Measurements from ENCODE around the gene SSTR3.

Gene SSTR3

GRCh38 chr22:37184816-37185541 is 27.3 kb downstream of the SSTR3 start:
- Histone ChIP-seq H3K56ac (ENCODE audit: low read length) (no peak overlapping the region), H3K79me1 (ENCODE audit: low read length) (no peaks in the 10 kb centered on the region), H4K5ac (ENCODE audit: low read length) (no peak overlapping the region), H3K4me2 (ENCODE audit: low read length) (no peak overlapping the region), H3K9ac (ENCODE audit: low read length) (no peak overlapping the region), H3K79me2 (ENCODE audit: control insufficient read depth, insufficient read depth, low read length) (no peaks in the 10 kb centered on the region), H4K8ac (ENCODE audit: low read depth, low read length) (no peak overlapping the region), H2BK15ac (replicated peaks; ENCODE audit: low read depth) (no peak overlapping the region), H3K23ac (ENCODE audit: low read length) (no peak overlapping the region), H3K4ac (ENCODE audit: low read depth, low read length) (no peak overlapping the region), H3K27me3 (ENCODE audit: insufficient read depth, low read length, poor library complexity) (no peaks in the 10 kb centered on the region), H3K18ac (ENCODE audit: low read length) (no peak overlapping the region), H3K4me1 (ENCODE audit: control insufficient read depth, low read depth, low read length) (peaks cover 9% of the 10 kb centered on the region), H2BK5ac (ENCODE audit: low read length) (no peak overlapping the region), H3K36me3 (ENCODE audit: control insufficient read depth, insufficient read depth, low read length) (no peaks in the 10 kb centered on the region), H2BK120ac (ENCODE audit: low read depth, low read length) (no peak overlapping the region), H3K4me3 (ENCODE audit: low read length) (no peak overlapping the region), H3K27ac (ENCODE audit: low read depth, low read length) (no peak overlapping the region), H2AK5ac (ENCODE audit: low read length) (peak overlapping the region; percentile 30)
- DNase-seq = no peak
- no CpG with 5 or more reads among the region's 18 CpGs for WGBS (ENCODE audit: extremely low coverage, insufficient coverage, low lambda C conversion rate)

GRCh38 chr22:37184380-37184755 is 27.9 kb downstream of the SSTR3 start:
- Histone ChIP-seq H4K5ac (ENCODE audit: low read length) (no peak overlapping the region), H3K36me3 (ENCODE audit: control insufficient read depth, insufficient read depth, low read length) (no peaks in the 10 kb centered on the region), H3K4ac (ENCODE audit: low read depth, low read length) (no peak overlapping the region), H3K4me2 (ENCODE audit: low read length) (no peak overlapping the region), H3K4me1 (ENCODE audit: control insufficient read depth, low read depth, low read length) (peaks cover 9% of the 10 kb centered on the region), H3K9ac (ENCODE audit: low read length) (no peak overlapping the region), H2BK120ac (ENCODE audit: low read depth, low read length) (no peak overlapping the region), H3K56ac (ENCODE audit: low read length) (no peak overlapping the region), H2BK5ac (ENCODE audit: low read length) (no peak overlapping the region), H3K18ac (ENCODE audit: low read length) (no peak overlapping the region), H3K4me3 (ENCODE audit: low read length) (no peak overlapping the region), H2AK5ac (ENCODE audit: low read length) (no peak overlapping the region), H2BK15ac (replicated peaks; ENCODE audit: low read depth) (no peak overlapping the region), H3K27me3 (ENCODE audit: insufficient read depth, low read length, poor library complexity) (no peaks in the 10 kb centered on the region), H4K8ac (ENCODE audit: low read depth, low read length) (no peak overlapping the region), H3K27ac (ENCODE audit: low read depth, low read length) (no peak overlapping the region), H3K23ac (ENCODE audit: low read length) (no peak overlapping the region), H3K79me2 (ENCODE audit: control insufficient read depth, insufficient read depth, low read length) (no peaks in the 10 kb centered on the region), H3K79me1 (ENCODE audit: low read length) (no peaks in the 10 kb centered on the region)
- no CpG with 5 or more reads among the region's 12 CpGs for WGBS (ENCODE audit: extremely low coverage, insufficient coverage, low lambda C conversion rate)
- DNase-seq = no peak

- H3K79me1 ChIP-seq (ENCODE audit: low read length) = no peaks in the 10 kb centered on the region
- no peak for DNase-seq
- no peaks in the 10 kb centered on the region for H3K36me3 ChIP-seq (ENCODE audit: control insufficient read depth, insufficient read depth, low read length)
- H2BK120ac ChIP-seq (ENCODE audit: low read depth, low read length) = no peak overlapping the region
- no peak overlapping the region for H3K27ac ChIP-seq (ENCODE audit: low read depth, low read length)
- no peak overlapping the region for H2BK15ac ChIP-seq (replicated peaks; ENCODE audit: low read depth)
- H3K4me1 ChIP-seq (ENCODE audit: control insufficient read depth, low read depth, low read length) = peaks cover 6% of the 10 kb centered on the region
- no CpG with 5 or more reads among the region's 17 CpGs for WGBS (ENCODE audit: extremely low coverage, insufficient coverage, low lambda C conversion rate)
- H3K23ac ChIP-seq (ENCODE audit: low read length) = no peak overlapping the region
- no peak overlapping the region for H3K9ac ChIP-seq (ENCODE audit: low read length)
- no peaks in the 10 kb centered on the region for H3K79me2 ChIP-seq (ENCODE audit: control insufficient read depth, insufficient read depth, low read length)
- H2AK5ac ChIP-seq (ENCODE audit: low read length) = no peak overlapping the region
- no peak overlapping the region for H3K18ac ChIP-seq (ENCODE audit: low read length)
- H4K5ac ChIP-seq (ENCODE audit: low read length) = no peak overlapping the region
- H3K27me3 ChIP-seq (ENCODE audit: insufficient read depth, low read length, poor library complexity) = no peaks in the 10 kb centered on the region
- H3K4ac ChIP-seq (ENCODE audit: low read depth, low read length) = no peak overlapping the region
- H3K4me2 ChIP-seq (ENCODE audit: low read length) = no peak overlapping the region
- peak overlapping the region; percentile 20 for H3K56ac ChIP-seq (ENCODE audit: low read length)
- H4K8ac ChIP-seq (ENCODE audit: low read depth, low read length) = no peak overlapping the region
- H3K4me3 ChIP-seq (ENCODE audit: low read length) = no peak overlapping the region
- no peak overlapping the region for H2BK5ac ChIP-seq (ENCODE audit: low read length)
Observed at GRCh38 chr22:37183432-37184379, 28.6 kb downstream of the SSTR3 start.

- H3K36me3 ChIP-seq (ENCODE audit: control insufficient read depth, insufficient read depth, low read length) = no peaks in the 10 kb centered on the region
- no peak overlapping the region for H2BK120ac ChIP-seq (ENCODE audit: low read depth, low read length)
- H3K23ac ChIP-seq (ENCODE audit: low read length) = no peak overlapping the region
- H3K4ac ChIP-seq (ENCODE audit: low read depth, low read length) = no peak overlapping the region
- DNase-seq = no peak
- no peak overlapping the region for H2BK15ac ChIP-seq (replicated peaks; ENCODE audit: low read depth)
- no peak overlapping the region for H2BK5ac ChIP-seq (ENCODE audit: low read length)
- no peak overlapping the region for H3K27ac ChIP-seq (ENCODE audit: low read depth, low read length)
- H2AK5ac ChIP-seq (ENCODE audit: low read length) = no peak overlapping the region
- no peak overlapping the region for H3K4me2 ChIP-seq (ENCODE audit: low read length)
- no peak overlapping the region for H4K8ac ChIP-seq (ENCODE audit: low read depth, low read length)
- H3K18ac ChIP-seq (ENCODE audit: low read length) = no peak overlapping the region
- H4K5ac ChIP-seq (ENCODE audit: low read length) = no peak overlapping the region
- WGBS (ENCODE audit: extremely low coverage, insufficient coverage, low lambda C conversion rate) = no CpG with 5 or more reads among the region's 3 CpGs
- H3K79me2 ChIP-seq (ENCODE audit: control insufficient read depth, insufficient read depth, low read length) = no peaks in the 10 kb centered on the region
- no peak overlapping the region for H3K4me3 ChIP-seq (ENCODE audit: low read length)
- no peaks in the 10 kb centered on the region for H3K79me1 ChIP-seq (ENCODE audit: low read length)
- no peaks in the 10 kb centered on the region for H3K27me3 ChIP-seq (ENCODE audit: insufficient read depth, low read length, poor library complexity)
- H3K9ac ChIP-seq (ENCODE audit: low read length) = no peak overlapping the region
- H3K56ac ChIP-seq (ENCODE audit: low read length) = no peak overlapping the region
- peaks cover 3% of the 10 kb centered on the region for H3K4me1 ChIP-seq (ENCODE audit: control insufficient read depth, low read depth, low read length)
Observed at GRCh38 chr22:37182949-37183245, 29.4 kb downstream of the SSTR3 start.

GRCh38 chr22:37182101-37182948 is 30.0 kb downstream of the SSTR3 start:
- DNase-seq = no peak
- H2BK15ac ChIP-seq (replicated peaks; ENCODE audit: low read depth) = no peak overlapping the region
- no CpG with 5 or more reads among the region's 37 CpGs for WGBS (ENCODE audit: extremely low coverage, insufficient coverage, low lambda C conversion rate)

More at GRCh38 chr22:37182101-37182948, 30.0 kb downstream of the SSTR3 start:
- peaks cover 3% of the 10 kb centered on the region for H3K4me1 ChIP-seq (ENCODE audit: control insufficient read depth, low read depth, low read length)
- H4K5ac ChIP-seq (ENCODE audit: low read length) = no peak overlapping the region
- H3K18ac ChIP-seq (ENCODE audit: low read length) = no peak overlapping the region
- no peak overlapping the region for H2BK120ac ChIP-seq (ENCODE audit: low read depth, low read length)
- H3K9ac ChIP-seq (ENCODE audit: low read length) = no peak overlapping the region
- no peaks in the 10 kb centered on the region for H3K79me1 ChIP-seq (ENCODE audit: low read length)
- no peaks in the 10 kb centered on the region for H3K27me3 ChIP-seq (ENCODE audit: insufficient read depth, low read length, poor library complexity)
- H3K4me2 ChIP-seq (ENCODE audit: low read length) = no peak overlapping the region
- H3K23ac ChIP-seq (ENCODE audit: low read length) = no peak overlapping the region
- no peak overlapping the region for H3K56ac ChIP-seq (ENCODE audit: low read length)
- no peak overlapping the region for H2AK5ac ChIP-seq (ENCODE audit: low read length)
- H3K4ac ChIP-seq (ENCODE audit: low read depth, low read length) = no peak overlapping the region
- H3K27ac ChIP-seq (ENCODE audit: low read depth, low read length) = no peak overlapping the region
- H2BK5ac ChIP-seq (ENCODE audit: low read length) = no peak overlapping the region
- no peaks in the 10 kb centered on the region for H3K36me3 ChIP-seq (ENCODE audit: control insufficient read depth, insufficient read depth, low read length)
- no peak overlapping the region for H3K4me3 ChIP-seq (ENCODE audit: low read length)
- H3K79me2 ChIP-seq (ENCODE audit: control insufficient read depth, insufficient read depth, low read length) = no peaks in the 10 kb centered on the region
- H4K8ac ChIP-seq (ENCODE audit: low read depth, low read length) = no peak overlapping the region
